G401 (cell line): Measurements from ENCODE around the gene CEP162. TPM values are rescaled to one million over a fixed set of nuclear protein-coding genes. Genes with fewer than 3 reads are reported as not detected.
"Not testable (repeated sequence)": the region's sequence is repeated elsewhere in the genome, so short reads cannot be mapped to it uniquely, and the experiment has no call there.

ENCODE experiments used
- DNase-seq: peaks from one replicate; pipeline ENCODE4 v3.0.0-alpha.2; 2015; ENCODE audit warnings: low spot score
- in situ Hi-C: cut with HindIII; loops from 2 replicates; pipeline ENCODE4 v1.10.0; 2016; ENCODE audit warnings: low sequenced_read_pairs, mixed read lengths
- total RNA-seq: library from RNA; depleted of rRNA; stranded (reverse); fragments of >200 nt; shearing (Covaris generic); gene quantifications from 2 replicates; pipeline ENCODE4 v1.2.3, GENCODE V29; 2014

CEP162 gene
- total RNA-seq, 1 experiment from 2014 or later = 13.1 TPM

GRCh38 chr6:84107495-84107894 is 119.9 kb downstream of the CEP162 start:
- in situ Hi-C loops = no loop called here
- no peak for DNase-seq

- DNase-seq, in situ Hi-C loops: not testable (repeated sequence)
Measured at GRCh38 chr6:84105215-84105924, 122.1 kb downstream of the CEP162 start.

DNA sequence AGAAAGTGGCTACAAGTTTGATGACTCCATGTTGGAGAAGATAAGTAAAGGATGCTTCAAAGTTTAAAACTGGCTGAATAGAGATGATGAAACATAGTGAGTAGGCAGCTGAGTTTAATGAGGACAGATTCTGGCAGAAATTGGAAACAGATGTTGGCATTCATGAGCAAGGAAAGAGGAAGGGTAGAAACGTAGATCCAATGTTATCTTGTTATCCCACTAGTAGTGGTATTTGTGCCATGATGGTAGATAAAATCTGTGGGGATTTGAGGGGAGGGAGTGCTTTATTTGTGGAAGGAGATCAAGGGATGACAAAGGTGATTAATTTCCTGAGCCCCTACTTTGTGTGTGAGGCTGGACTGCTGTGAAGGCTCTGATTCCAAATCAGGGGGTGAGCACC is 124.4 kb downstream of the CEP162 start:
- in situ Hi-C loops = no loop called here
- no peak for DNase-seq

DNA sequence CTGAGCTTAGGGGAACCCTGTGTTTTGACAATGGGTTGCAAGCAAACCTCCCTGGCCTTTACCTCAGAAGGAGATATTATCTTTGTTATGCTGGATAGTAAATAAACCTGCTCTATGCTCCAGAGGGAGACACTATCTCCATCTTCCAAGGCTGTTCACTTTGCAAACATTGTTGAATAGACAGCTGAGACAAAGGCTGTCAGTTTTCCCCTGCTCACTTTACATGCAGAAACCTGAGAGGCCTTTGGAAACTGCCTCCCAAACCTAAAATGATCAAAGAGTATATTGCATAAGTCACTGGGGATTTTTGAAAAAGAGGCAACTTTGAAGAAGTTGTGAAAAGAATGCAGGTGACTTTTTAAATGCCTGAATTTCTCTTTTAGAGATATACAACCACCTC is 132.3 kb downstream of the CEP162 start:
- no peak for DNase-seq
- in situ Hi-C loops = no loop called here

- no peak for DNase-seq
- in situ Hi-C loops = no loop called here
Measured at GRCh38 chr6:84093441-84094435, 133.7 kb downstream of the CEP162 start.

GRCh38 chr6:84089552-84089951 is 137.9 kb downstream of the CEP162 start:
- no peak for DNase-seq
- in situ Hi-C loops = no loop called here

DNA sequence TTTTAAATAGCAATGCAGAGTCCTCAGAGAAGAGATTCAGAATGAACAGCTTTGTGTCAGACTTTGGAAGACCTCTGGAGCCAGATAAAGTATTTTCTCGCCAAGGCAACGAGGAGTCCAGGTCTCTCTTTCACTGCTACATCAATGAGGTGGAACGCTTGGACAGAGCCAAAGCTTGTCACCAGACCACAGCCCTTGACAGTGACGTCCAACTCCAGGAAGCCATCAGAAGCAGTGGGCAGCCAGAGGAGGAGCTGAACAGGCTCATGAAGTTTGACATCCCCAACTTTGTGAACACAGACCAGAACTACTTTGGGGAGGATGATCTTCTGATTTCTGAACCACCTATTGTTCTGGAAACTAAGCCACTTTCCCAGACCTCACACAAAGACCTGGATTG is 138.4 kb downstream of the CEP162 start:
- in situ Hi-C loops = no loop called here
- DNase-seq = no peak

- in situ Hi-C loops = no loop called here
- no peak for DNase-seq
Measured at GRCh38 chr6:84086545-84087429, 140.7 kb downstream of the CEP162 start.

DNA sequence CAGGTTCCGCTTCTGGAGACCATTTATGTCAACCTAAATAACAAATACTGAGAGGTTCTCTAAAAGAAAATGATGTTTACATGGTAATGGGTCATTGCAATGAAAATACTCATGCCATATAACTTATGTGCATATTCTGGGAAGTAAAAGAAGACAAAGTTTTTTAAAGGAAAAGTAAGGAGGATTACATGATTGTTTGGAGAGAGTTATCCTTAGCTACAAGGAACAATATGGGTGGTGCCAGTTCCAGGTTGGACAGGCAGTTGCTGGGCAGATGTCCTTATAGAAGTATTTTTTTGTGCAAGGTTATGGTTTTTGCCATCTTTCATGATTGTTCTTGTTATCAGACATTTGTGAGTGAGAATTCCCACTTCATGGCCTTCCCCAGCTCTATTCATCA is 141.4 kb downstream of the CEP162 start:
- in situ Hi-C loops = no loop called here
- no peak for DNase-seq

DNA sequence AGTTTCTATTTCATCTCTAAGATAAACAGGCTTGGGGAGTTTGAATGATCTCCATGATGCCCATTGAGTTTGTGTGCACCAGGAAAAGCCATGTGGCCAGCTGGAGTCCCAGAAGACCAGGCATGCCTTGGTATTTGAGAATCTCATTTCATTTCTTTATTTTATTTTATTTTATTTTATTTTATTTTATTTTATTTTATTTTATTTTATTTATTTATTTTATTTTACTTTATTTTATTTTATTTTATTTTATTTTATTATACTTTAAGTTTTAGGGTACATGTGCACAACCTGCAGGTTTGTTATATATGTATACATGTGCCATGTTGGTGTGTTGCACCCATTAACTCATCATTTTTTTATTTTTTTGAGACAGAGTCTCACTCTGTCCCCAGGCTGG is 142.7 kb downstream of the CEP162 start:
- in situ Hi-C loops, DNase-seq: not testable (repeated sequence)

GRCh38 chr6:84082689-84083265 is 144.7 kb downstream of the CEP162 start:
- in situ Hi-C loops = no loop called here
- DNase-seq = no peak

- no peak for DNase-seq
- in situ Hi-C loops = no loop called here
Measured at GRCh38 chr6:84081222-84081621, 146.2 kb downstream of the CEP162 start.

DNA sequence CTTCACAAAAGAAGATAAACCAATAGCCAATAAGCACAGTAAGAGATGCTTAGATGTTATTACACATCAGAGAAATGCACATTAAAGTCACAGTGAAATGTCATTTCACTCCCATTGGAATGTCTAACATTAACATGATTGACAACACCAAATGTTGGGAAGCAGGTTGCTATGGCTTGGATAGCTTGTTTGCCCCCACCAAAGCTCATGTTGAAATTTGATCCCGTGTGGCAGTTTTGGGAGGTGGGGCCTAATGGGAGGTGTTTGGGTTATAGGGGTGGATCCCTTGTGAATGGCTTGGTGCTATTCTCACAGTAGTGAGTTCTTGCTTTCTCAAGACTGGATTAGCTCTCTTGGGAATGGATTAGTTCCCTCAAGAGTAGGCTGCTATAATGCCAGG is 149.1 kb downstream of the CEP162 start:
- in situ Hi-C loops = no loop called here
- no peak for DNase-seq

GRCh38 chr6:84077645-84078044 is 149.8 kb downstream of the CEP162 start:
- no peak for DNase-seq
- in situ Hi-C loops = no loop called here

GRCh38 chr6:84074988-84075781 is 152.3 kb downstream of the CEP162 start:
- no peak for DNase-seq
- in situ Hi-C loops = no loop called here
